Endodermal cell (in vitro differentiated cells): ENCODE measurements around the gene ARMCX6. TPM values are rescaled to one million over a fixed set of nuclear protein-coding genes. Genes with fewer than 3 reads are reported as not detected.
"Not testable (repeated sequence)": the region's sequence is repeated elsewhere in the genome, so short reads cannot be mapped to it uniquely, and the experiment has no call there.

Source experiments
- DNase-seq: peaks from one replicate; pipeline ENCODE4 v3.0.0-alpha.2; 2017
- H3K27ac ChIP-seq: 2 replicates; pipeline ENCODE4 v1.5.1; 2013; ENCODE audit warnings: mild to moderate bottlenecking, low read depth, low read length, moderate library complexity
- H3K27me3 ChIP-seq: 2 replicates; pipeline ENCODE4 v1.6.1; 2013; ENCODE audit warnings: mild to moderate bottlenecking, low read length, moderate library complexity; ENCODE audit not compliant: insufficient read depth, control insufficient read depth, poor library complexity, severe bottlenecking
- H3K36me3 ChIP-seq: 2 replicates; pipeline ENCODE4 v1.7.0; 2013; ENCODE audit warnings: mild to moderate bottlenecking, low read length, moderate library complexity; ENCODE audit not compliant: control insufficient read depth, insufficient read depth
- H3K4me1 ChIP-seq: one replicate; pipeline ENCODE4 v1.7.0; 2013; ENCODE audit warnings: low read length; ENCODE audit not compliant: control insufficient read depth, insufficient read depth
- H3K4me3 ChIP-seq: 2 replicates; pipeline ENCODE4 v1.5.1; 2013; ENCODE audit warnings: mild to moderate bottlenecking, low read length, moderate library complexity
- H3K9ac ChIP-seq: 2 replicates; pipeline ENCODE4 v1.6.1; 2013; ENCODE audit warnings: mild to moderate bottlenecking, low read length, moderate library complexity; ENCODE audit not compliant: poor library complexity, severe bottlenecking; ENCODE audit errors: extremely low read depth
- H3K9me3 ChIP-seq: 2 replicates; pipeline ENCODE4 v1.6.1; 2013; ENCODE audit warnings: mild to moderate bottlenecking, low read length, moderate library complexity; ENCODE audit not compliant: control insufficient read depth
- H3K27ac Mint-ChIP-seq: 2 replicates; pipeline ENCODE4 v1.8.0; 2020; ENCODE audit warnings: mixed read lengths
- H3K27me3 Mint-ChIP-seq: 2 replicates; pipeline ENCODE4 v1.8.0; 2021; ENCODE audit warnings: mild to moderate bottlenecking, mixed read lengths; ENCODE audit not compliant: insufficient read depth
- H3K36me3 Mint-ChIP-seq: 2 replicates; pipeline ENCODE4 v1.8.0; 2020; ENCODE audit warnings: low read depth, mixed read lengths
- H3K4me1 Mint-ChIP-seq: 2 replicates; pipeline ENCODE4 v1.8.0; 2020; ENCODE audit warnings: mixed read lengths
- H3K4me3 Mint-ChIP-seq: 2 replicates; pipeline ENCODE4 v1.8.0; 2020; ENCODE audit warnings: mild to moderate bottlenecking, moderate library complexity, mixed read lengths
- H3K9me3 Mint-ChIP-seq: 2 replicates; pipeline ENCODE4 v1.8.0; 2020; ENCODE audit warnings: mild to moderate bottlenecking, mixed read lengths
- WGBS, 2 experiments: methylation state at CpG; one replicate each; pipeline versions ENCODE4 v1.1.5 to v1.1.7; 2013; ENCODE audit warnings: missing lambda C conversion rate in 2 of 2, mixed read lengths in 1 of 2; ENCODE audit not compliant: insufficient coverage in 1 of 2, insufficient read length in 1 of 2; 5-methylcytosine and 5-hydroxymethylcytosine counted together
- total RNA-seq, 2 donors: library from RNA; stranded (reverse); fragmentation: NEBNext Ultra II Directional in 1 of 2; extraction: Animal tissue kit (Norgen Biotek cat#: 25700) in 1 of 2; gene quantifications; 2 replicates in 1 of 2; 3 replicates in 1 of 2; pipeline ENCODE4 v1.2.1, GENCODE V29; 2021
- TF ChIP-seq, protein P1 (sequence below): fragments of 200-600 bp; sonication (generic); conservative IDR thresholded peaks from 2 replicates; pipeline ENCODE4 v1.5.0; 2021; ENCODE audit warnings: antibody characterized with exemption, mild to moderate bottlenecking

Gene ARMCX6
- total RNA-seq, 2 donors from 2014 or later = 41.3 to 46.7 TPM

DNA sequence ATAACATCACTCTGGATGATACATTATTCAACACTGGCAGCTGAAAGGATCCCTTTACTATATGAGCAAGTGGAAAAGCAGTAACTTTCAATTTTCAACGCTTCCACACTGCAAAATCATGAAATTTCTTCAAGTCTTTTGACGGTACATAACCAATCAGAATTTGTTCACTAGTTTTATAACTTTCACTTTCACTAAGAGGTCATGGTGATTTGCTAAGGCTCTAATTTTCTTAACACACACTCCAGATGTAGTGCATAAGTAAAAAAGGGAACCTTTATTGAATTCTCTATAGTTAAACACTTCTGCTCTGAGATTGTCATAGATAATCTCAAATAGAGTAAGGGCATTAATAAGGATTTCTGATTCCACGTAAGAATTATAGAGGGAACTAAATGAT lies 37.7 kb upstream of the ARMCX6 start:
- TF ChIP-seq, protein P1, sequence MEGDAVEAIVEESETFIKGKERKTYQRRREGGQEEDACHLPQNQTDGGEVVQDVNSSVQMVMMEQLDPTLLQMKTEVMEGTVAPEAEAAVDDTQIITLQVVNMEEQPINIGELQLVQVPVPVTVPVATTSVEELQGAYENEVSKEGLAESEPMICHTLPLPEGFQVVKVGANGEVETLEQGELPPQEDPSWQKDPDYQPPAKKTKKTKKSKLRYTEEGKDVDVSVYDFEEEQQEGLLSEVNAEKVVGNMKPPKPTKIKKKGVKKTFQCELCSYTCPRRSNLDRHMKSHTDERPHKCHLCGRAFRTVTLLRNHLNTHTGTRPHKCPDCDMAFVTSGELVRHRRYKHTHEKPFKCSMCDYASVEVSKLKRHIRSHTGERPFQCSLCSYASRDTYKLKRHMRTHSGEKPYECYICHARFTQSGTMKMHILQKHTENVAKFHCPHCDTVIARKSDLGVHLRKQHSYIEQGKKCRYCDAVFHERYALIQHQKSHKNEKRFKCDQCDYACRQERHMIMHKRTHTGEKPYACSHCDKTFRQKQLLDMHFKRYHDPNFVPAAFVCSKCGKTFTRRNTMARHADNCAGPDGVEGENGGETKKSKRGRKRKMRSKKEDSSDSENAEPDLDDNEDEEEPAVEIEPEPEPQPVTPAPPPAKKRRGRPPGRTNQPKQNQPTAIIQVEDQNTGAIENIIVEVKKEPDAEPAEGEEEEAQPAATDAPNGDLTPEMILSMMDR = no peak
- no peak for DNase-seq
- peaks cover 1% of the 10 kb centered on the region for H3K4me1 Mint-ChIP-seq
- Histone ChIP-seq H3K27ac (no peak overlapping the region), H3K4me3 (no peak overlapping the region), H3K4me1 (no peaks in the 10 kb centered on the region), H3K9me3 (no peaks in the 10 kb centered on the region), H3K27me3 (no peaks in the 10 kb centered on the region), H3K9ac (no peak overlapping the region), H3K36me3 (peaks cover 5% of the 10 kb centered on the region)
- WGBS, 2 experiments = 95 to 100% methylated on average over 3 of the region's 3 CpGs
- H3K27me3 Mint-ChIP-seq = no peaks in the 10 kb centered on the region
- H3K36me3 Mint-ChIP-seq = peaks cover 10% of the 10 kb centered on the region
- H3K4me3 Mint-ChIP-seq = no peak overlapping the region
- no peak overlapping the region for H3K27ac Mint-ChIP-seq
- peaks cover 41% of the 10 kb centered on the region for H3K9me3 Mint-ChIP-seq

DNA sequence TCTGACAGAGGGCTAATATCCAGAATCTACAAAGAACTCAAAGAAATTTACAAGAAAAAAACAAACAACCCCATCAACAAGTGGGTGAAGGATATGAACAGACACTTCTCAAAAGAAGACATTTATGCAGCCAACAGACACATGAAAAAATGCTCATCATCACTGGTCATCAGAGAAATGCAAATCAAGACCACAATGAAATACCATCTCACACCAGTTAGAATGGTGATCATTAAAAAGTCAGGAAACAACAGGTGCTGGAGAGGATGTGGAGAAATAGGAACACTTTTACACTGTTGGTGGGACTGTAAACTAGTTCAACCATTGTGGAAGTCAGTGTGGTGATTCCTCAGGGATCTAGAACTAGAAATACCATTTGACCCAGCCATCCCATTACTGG lies 29.9 kb upstream of the ARMCX6 start:
- not testable (repeated sequence) for H3K27ac Mint-ChIP-seq, H3K27me3 Mint-ChIP-seq, H3K36me3 ChIP-seq, H3K27me3 ChIP-seq, H3K4me1 ChIP-seq, H3K4me3 ChIP-seq, H3K36me3 Mint-ChIP-seq, H3K4me3 Mint-ChIP-seq, H3K9me3 ChIP-seq, DNase-seq, H3K9ac ChIP-seq, H3K27ac ChIP-seq, H3K4me1 Mint-ChIP-seq
- H3K9me3 Mint-ChIP-seq = peaks cover 24% of the 10 kb centered on the region

DNA sequence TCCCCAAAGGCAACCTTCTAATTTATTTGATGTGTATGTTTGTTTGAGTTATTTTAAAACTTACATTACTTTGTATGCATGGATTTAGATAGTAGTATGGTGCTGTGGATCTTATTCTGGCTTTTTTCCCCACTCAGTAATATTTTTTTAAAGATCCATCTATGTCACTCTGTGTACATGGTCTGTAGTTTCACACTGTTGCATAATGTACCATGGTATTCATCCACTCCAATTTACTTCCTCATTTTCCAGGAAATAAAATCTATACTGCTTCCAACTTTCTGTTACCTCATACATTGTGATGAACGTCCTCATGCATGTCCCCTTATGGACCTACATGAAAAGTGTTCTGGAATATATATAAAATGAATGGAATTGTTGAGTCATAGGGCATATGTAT lies 24.3 kb upstream of the ARMCX6 start:
- Histone ChIP-seq H3K27me3 (no peaks in the 10 kb centered on the region), H3K4me1 (no peaks in the 10 kb centered on the region), H3K9me3 (no peaks in the 10 kb centered on the region), H3K4me3 (no peak overlapping the region), H3K36me3 (no peaks in the 10 kb centered on the region), H3K27ac (no peak overlapping the region), H3K9ac (no peak overlapping the region)
- WGBS, 2 experiments = no CpG with 5 or more reads among the region's 1 CpG
- TF ChIP-seq, protein P1 = no peak
- Mint-ChIP-seq H3K27me3 (no peaks in the 10 kb centered on the region), H3K4me3 (no peak overlapping the region), H3K27ac (no peak overlapping the region), H3K36me3 (no peaks in the 10 kb centered on the region), H3K4me1 (peaks cover 16% of the 10 kb centered on the region), H3K9me3 (peaks cover 40% of the 10 kb centered on the region)
- DNase-seq = no peak

DNA sequence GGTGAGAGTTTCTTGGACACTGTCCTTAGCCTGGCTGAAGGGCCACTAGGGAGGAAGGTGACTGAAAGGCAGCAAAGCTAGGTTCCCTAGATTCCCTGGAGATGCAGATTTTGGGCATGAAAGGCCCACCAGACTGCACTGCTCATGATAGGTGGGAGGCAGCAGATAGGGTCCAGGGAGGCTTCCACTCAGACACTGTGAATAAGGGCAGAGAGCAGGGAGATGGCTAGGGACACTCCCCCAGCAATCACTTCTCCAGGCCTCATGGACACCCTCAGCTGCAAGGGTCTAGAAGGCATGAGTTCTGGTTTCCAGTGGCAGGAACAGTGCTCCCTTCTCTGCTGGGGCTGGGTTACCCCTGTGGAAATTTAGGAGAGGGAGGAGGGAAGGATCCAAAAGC lies 21.8 kb upstream of the ARMCX6 start:
- Histone ChIP-seq H3K4me3 (no peak overlapping the region), H3K9me3 (no peaks in the 10 kb centered on the region), H3K4me1 (no peaks in the 10 kb centered on the region), H3K9ac (no peak overlapping the region), H3K36me3 (no peaks in the 10 kb centered on the region), H3K27ac (no peak overlapping the region), H3K27me3 (no peaks in the 10 kb centered on the region)
- peaks cover 45% of the 10 kb centered on the region for H3K9me3 Mint-ChIP-seq
- no peaks in the 10 kb centered on the region for H3K27me3 Mint-ChIP-seq
- DNase-seq = no peak
- TF ChIP-seq, protein P1 = no peak
- H3K36me3 Mint-ChIP-seq = no peaks in the 10 kb centered on the region
- H3K27ac Mint-ChIP-seq = no peak overlapping the region
- peaks cover 16% of the 10 kb centered on the region for H3K4me1 Mint-ChIP-seq
- no peak overlapping the region for H3K4me3 Mint-ChIP-seq
